ENCODE measurements around the gene CSRP2. TPM values are rescaled to one million over a fixed set of nuclear protein-coding genes. Genes with fewer than 3 reads are reported as not detected.

The CSRP2 gene
- total RNA-seq, 4 donors from 2014 or later = 46.1 to 129 (median 74.8) TPM

- Histone ChIP-seq H3K27me3 (no peaks in the 10 kb centered on the region), H3K4me1 (no peaks in the 10 kb centered on the region), H3K27ac (replicated peaks in 1 of 4) (no peak overlapping the region), H3K9me3 (no peaks in the 10 kb centered on the region), H3K4me3 (no peak overlapping the region), H3K36me3 (peaks cover 18 to 63% (median 30%) of the 10 kb centered on the region in 4 donors)
- TF ChIP-seq POLR2AphosphoS5 (IDR thresholded peaks at IDR 0.05) (no peak), CTCF (IDR thresholded peaks at IDR 0.05) (no peak), EP300 (IDR thresholded peaks at IDR 0.05) (no peak), POLR2A (IDR thresholded peaks at IDR 0.05; ENCODE audit: low read depth) (no peak)
- no peak for DNase-seq (ENCODE audit: extremely low spot score)
- intact Hi-C loops (cut with DNase I) = loop anchor here (10.0 kb wide), 1 partner anchor 194 kb away; no protein-coding TSS in a partner anchor
- 67% methylated on average over 6 of the region's 6 CpGs for WGBS
Observed at GRCh38 chr12:76810671-76811419, 68.0 kb downstream of the CSRP2 start.

Other genes starting within 250 kb of the CSRP2 start
- gene ZDHHC17, start 114.9 kb downstream of the CSRP2 start, total RNA-seq = 10 to 100 TPM; 26.2 to 41.9 (median 38.0) TPM
- not detected for gene E2F7, start 186.6 kb upstream of the CSRP2 start, total RNA-seq